Liver (tissue), 9 donors: ENCODE data around the gene DIP2C. TPM values are rescaled to one million over a fixed set of nuclear protein-coding genes. Genes with fewer than 3 reads are reported as not detected.

Experiments
- DNase-seq: peaks from one replicate; pipeline ENCODE4 v3.0.0-alpha.2; 2017; ENCODE audit warnings: low spot score
- H3K27ac ChIP-seq, 2 donors: one replicate each; pipeline ENCODE4 v1.7.0; 2013; ENCODE audit warnings: inconsistent platforms in 2 of 2, low read length in 2 of 2, control low read depth in 1 of 2, low read depth in 1 of 2, mild to moderate bottlenecking in 1 of 2
- H3K27me3 ChIP-seq, 4 donors: one replicate each; pipeline versions ENCODE4 v1.6.1 to v1.7.0; 2013; ENCODE audit warnings: low read length in 3 of 4, inconsistent platforms in 1 of 4, mild to moderate bottlenecking in 1 of 4, moderate library complexity in 1 of 4; ENCODE audit not compliant: control insufficient read depth in 4 of 4, insufficient read depth in 4 of 4
- H3K36me3 ChIP-seq, 4 donors: one replicate each; pipeline versions ENCODE4 v1.6.1 to v1.7.0; 2013; ENCODE audit warnings: low read length in 3 of 4, mild to moderate bottlenecking in 3 of 4, low read depth in 1 of 4, moderate library complexity in 1 of 4; ENCODE audit not compliant: control insufficient read depth in 4 of 4, insufficient read depth in 3 of 4
- H3K4me1 ChIP-seq, 4 donors: one replicate each; pipeline versions ENCODE4 v1.6.1 to v1.7.0; 2013; ENCODE audit warnings: low read length in 3 of 4, mild to moderate bottlenecking in 3 of 4, moderate library complexity in 1 of 4; ENCODE audit not compliant: control insufficient read depth in 4 of 4, insufficient read depth in 4 of 4
- H3K4me3 ChIP-seq, 3 donors: one replicate each; pipeline versions ENCODE4 v1.6.1 to v1.7.0; 2013; ENCODE audit warnings: low read length in 3 of 3, control low read depth in 1 of 3, low read depth in 1 of 3, mild to moderate bottlenecking in 1 of 3
- H3K9ac ChIP-seq, 2 donors: one replicate each; pipeline ENCODE4 v1.7.0; 2013; ENCODE audit warnings: low read length in 2 of 2, mild to moderate bottlenecking in 2 of 2, moderate library complexity in 2 of 2, control low read depth in 1 of 2, low read depth in 1 of 2
- H3K9me3 ChIP-seq, 4 donors: one replicate each; pipeline versions ENCODE4 v1.6.1 to v1.7.0; 2013; ENCODE audit warnings: low read length in 3 of 4; ENCODE audit not compliant: control insufficient read depth in 4 of 4
- EGR1 ChIP-seq, 2 donors: IDR thresholded peaks; 2 replicates each; pipeline ENCODE4 v1.6.1; 2016 to 2018; ENCODE audit warnings: antibody characterized with exemption in 2 of 2, low read depth in 2 of 2
- FOXA1 ChIP-seq: IDR thresholded peaks from 2 replicates; pipeline ENCODE4 v1.6.1; 2016; ENCODE audit warnings: antibody characterized with exemption
- FOXA2 ChIP-seq: IDR thresholded peaks from 2 replicates; pipeline ENCODE4 v1.6.1; 2016; ENCODE audit warnings: antibody characterized with exemption
- GABPA ChIP-seq, 2 donors: IDR thresholded peaks in 1 of 2; conservative IDR thresholded peaks in 1 of 2; 2 replicates each; pipeline ENCODE4 v1.6.1; 2016; ENCODE audit warnings: antibody characterized with exemption in 2 of 2, mild to moderate bottlenecking in 1 of 2, moderate library complexity in 1 of 2
- HNF4G ChIP-seq: IDR thresholded peaks from 2 replicates; pipeline ENCODE4 v1.6.1; 2016; ENCODE audit warnings: antibody characterized with exemption
- JUND ChIP-seq, 2 donors: IDR thresholded peaks; 2 replicates each; pipeline ENCODE4 v1.6.1; 2016; ENCODE audit warnings: antibody characterized with exemption in 2 of 2
- NR2F2 ChIP-seq: IDR thresholded peaks from 2 replicates; pipeline ENCODE4 v1.6.1; 2016; ENCODE audit warnings: antibody characterized with exemption
- RAD21 ChIP-seq, 2 donors: IDR thresholded peaks; 2 replicates each; pipeline ENCODE4 v1.6.1; 2016; ENCODE audit warnings: antibody characterized with exemption in 2 of 2, mild to moderate bottlenecking in 2 of 2
- RXRA ChIP-seq, 2 donors: IDR thresholded peaks; 2 replicates each; pipeline ENCODE4 v1.6.1; 2017 to 2018; ENCODE audit warnings: antibody characterized with exemption in 2 of 2, mild to moderate bottlenecking in 1 of 2
- SP1 ChIP-seq: IDR thresholded peaks from 2 replicates; pipeline ENCODE4 v1.6.1; 2018; ENCODE audit warnings: antibody characterized with exemption, mild to moderate bottlenecking
- TAF1 ChIP-seq: conservative IDR thresholded peaks from 2 replicates; pipeline ENCODE4 v1.6.1; 2016; ENCODE audit warnings: antibody characterized with exemption, mild to moderate bottlenecking
- YY1 ChIP-seq: IDR thresholded peaks from 2 replicates; pipeline ENCODE4 v1.6.1; 2016; ENCODE audit warnings: antibody characterized with exemption, mild to moderate bottlenecking
- WGBS: extraction: QIAGEN DNeasy Blood & Tissue Kit; methylation state at CpG from one replicate; pipeline ENCODE4 v1.1.7; 2013; 5-methylcytosine and 5-hydroxymethylcytosine counted together
- polyA plus RNA-seq, 2 donors: library from polyadenylated mRNA; stranded (reverse) in 1 of 2; unstranded in 1 of 2; fragments of 200-250 nt in 1 of 2; fragments of >200 nt in 1 of 2; fragmentation: Nextera tagmentation in 1 of 2; extraction: Ambion mirVana in 1 of 2; gene quantifications; one replicate each; pipeline versions ENCODE4 v1.2.1 to v1.2.3, GENCODE V29; 2013 to 2015
- total RNA-seq, 2 donors: library from RNA; depleted of rRNA; stranded (reverse); fragments of >200 nt; gene quantifications; one replicate each; pipeline ENCODE4 v1.2.3, GENCODE V29; 2014
- TF ChIP-seq, protein P1 (sequence below): IDR thresholded peaks from 2 replicates; pipeline ENCODE4 v1.6.1; 2016; ENCODE audit warnings: antibody characterized with exemption, mild to moderate bottlenecking
- TF ChIP-seq, protein P2 (sequence below): IDR thresholded peaks from 2 replicates; pipeline ENCODE4 v1.6.1; 2016; ENCODE audit warnings: antibody characterized with exemption
- TF ChIP-seq, protein P3 (sequence below): fragments of 150-350 bp; IDR thresholded peaks from 2 replicates; pipeline ENCODE4 v1.5.1; 2017; ENCODE audit warnings: improper control_type of control experiment, low read depth, low read length; ENCODE audit not compliant: missing input control
- donor health status: healthy.
- donor health status: healthy.
- donor health status: healthy.
- donor health status: healthy.
- donor health status: healthy.

Gene DIP2C
- total and polyA plus RNA-seq, 4 donors = 4.2 to 12.2 (median 5.7) TPM

DNA sequence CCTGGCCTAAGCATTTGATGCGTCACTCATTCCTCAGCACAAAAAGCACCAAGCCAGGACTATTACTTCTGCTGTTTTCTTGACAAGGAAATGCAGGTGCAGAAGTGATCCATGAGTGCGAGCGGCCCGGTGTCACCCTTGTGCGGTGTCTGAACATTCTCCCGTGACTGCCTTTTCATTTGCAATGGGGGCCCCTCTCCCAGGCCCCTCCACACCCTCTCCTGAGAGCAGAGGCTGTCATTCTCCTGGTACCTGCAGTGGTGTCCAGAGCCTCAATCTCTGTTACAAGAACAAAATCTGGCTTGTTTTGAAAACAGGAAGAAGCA lies 213.1 kb downstream of the DIP2C start:
- Histone ChIP-seq H3K27me3 (no peaks in the 10 kb centered on the region), H3K9me3 (no peaks in the 10 kb centered on the region), H3K9ac (no peak overlapping the region), H3K36me3 (peaks cover 0 to 1% (median 0%) of the 10 kb centered on the region in 4 donors), H3K4me1 (peaks cover 0 to 5% (median 0%) of the 10 kb centered on the region in 4 donors), H3K4me3 (no peak overlapping the region), H3K27ac (no peak overlapping the region)
- WGBS = 93% methylated on average over 6 of the region's 6 CpGs
- no peak for TF ChIP-seq EGR1 (IDR thresholded peaks at IDR 0.05; ENCODE audit: low read depth in 2 of 2)
- no peak for TF ChIP-seq TAF1
- no peak for TF ChIP-seq NR2F2
- no peak for TF ChIP-seq FOXA1
- TF ChIP-seq, protein P1, sequence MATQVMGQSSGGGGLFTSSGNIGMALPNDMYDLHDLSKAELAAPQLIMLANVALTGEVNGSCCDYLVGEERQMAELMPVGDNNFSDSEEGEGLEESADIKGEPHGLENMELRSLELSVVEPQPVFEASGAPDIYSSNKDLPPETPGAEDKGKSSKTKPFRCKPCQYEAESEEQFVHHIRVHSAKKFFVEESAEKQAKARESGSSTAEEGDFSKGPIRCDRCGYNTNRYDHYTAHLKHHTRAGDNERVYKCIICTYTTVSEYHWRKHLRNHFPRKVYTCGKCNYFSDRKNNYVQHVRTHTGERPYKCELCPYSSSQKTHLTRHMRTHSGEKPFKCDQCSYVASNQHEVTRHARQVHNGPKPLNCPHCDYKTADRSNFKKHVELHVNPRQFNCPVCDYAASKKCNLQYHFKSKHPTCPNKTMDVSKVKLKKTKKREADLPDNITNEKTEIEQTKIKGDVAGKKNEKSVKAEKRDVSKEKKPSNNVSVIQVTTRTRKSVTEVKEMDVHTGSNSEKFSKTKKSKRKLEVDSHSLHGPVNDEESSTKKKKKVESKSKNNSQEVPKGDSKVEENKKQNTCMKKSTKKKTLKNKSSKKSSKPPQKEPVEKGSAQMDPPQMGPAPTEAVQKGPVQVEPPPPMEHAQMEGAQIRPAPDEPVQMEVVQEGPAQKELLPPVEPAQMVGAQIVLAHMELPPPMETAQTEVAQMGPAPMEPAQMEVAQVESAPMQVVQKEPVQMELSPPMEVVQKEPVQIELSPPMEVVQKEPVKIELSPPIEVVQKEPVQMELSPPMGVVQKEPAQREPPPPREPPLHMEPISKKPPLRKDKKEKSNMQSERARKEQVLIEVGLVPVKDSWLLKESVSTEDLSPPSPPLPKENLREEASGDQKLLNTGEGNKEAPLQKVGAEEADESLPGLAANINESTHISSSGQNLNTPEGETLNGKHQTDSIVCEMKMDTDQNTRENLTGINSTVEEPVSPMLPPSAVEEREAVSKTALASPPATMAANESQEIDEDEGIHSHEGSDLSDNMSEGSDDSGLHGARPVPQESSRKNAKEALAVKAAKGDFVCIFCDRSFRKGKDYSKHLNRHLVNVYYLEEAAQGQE = no peak
- TF ChIP-seq RXRA (IDR thresholded peaks at IDR 0.05) = no peak
- TF ChIP-seq, protein P2, sequence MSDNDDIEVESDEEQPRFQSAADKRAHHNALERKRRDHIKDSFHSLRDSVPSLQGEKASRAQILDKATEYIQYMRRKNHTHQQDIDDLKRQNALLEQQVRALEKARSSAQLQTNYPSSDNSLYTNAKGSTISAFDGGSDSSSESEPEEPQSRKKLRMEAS = no peak
- TF ChIP-seq, protein P3, sequence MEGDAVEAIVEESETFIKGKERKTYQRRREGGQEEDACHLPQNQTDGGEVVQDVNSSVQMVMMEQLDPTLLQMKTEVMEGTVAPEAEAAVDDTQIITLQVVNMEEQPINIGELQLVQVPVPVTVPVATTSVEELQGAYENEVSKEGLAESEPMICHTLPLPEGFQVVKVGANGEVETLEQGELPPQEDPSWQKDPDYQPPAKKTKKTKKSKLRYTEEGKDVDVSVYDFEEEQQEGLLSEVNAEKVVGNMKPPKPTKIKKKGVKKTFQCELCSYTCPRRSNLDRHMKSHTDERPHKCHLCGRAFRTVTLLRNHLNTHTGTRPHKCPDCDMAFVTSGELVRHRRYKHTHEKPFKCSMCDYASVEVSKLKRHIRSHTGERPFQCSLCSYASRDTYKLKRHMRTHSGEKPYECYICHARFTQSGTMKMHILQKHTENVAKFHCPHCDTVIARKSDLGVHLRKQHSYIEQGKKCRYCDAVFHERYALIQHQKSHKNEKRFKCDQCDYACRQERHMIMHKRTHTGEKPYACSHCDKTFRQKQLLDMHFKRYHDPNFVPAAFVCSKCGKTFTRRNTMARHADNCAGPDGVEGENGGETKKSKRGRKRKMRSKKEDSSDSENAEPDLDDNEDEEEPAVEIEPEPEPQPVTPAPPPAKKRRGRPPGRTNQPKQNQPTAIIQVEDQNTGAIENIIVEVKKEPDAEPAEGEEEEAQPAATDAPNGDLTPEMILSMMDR = no peak
- no peak for TF ChIP-seq GABPA (IDR thresholded peaks at IDR 0.05 in 1 of 2, conservative IDR thresholded peaks at IDR 0.05 in 1 of 2)
- TF ChIP-seq JUND (IDR thresholded peaks at IDR 0.05) = no peak
- no peak for TF ChIP-seq RAD21 (IDR thresholded peaks at IDR 0.05)
- TF ChIP-seq YY1 = no peak
- TF ChIP-seq HNF4G = no peak
- TF ChIP-seq FOXA2 = no peak
- no peak for DNase-seq

DNA sequence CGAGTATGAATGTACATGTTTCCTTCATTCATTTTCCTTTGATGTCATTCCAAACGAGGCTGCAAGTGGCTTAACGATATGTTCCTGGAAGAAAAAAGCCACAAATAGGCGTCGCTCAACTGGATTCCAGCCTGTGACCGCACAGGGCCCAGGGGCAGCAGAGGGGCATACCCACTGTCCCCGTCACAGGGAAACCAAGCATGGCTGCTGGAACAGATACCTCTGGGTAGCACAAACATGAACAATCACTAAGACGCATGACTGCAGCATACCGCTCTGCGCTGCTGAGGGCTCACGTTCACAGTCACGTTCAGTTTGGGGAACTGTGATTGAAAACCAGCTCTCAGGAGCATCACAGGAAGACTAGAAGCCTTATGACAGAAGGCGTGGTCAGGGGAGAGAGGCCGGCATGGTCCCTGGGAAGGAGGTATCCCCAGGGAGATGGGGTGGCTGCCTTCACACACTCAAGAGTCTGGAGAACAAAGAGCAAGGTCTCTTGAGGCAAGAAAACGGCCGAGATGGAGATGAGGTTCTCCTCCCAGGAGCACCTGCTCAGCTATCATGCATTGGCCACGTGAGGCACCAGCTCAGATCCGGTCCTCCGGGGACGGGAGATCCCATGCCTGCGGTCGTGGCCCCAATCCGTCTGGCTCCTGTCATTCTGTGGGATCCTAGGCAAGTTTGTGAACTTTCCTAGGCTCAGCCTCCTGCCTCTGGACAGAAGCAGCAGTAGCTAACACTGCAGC lies 213.6 kb downstream of the DIP2C start:
- H3K4me1 ChIP-seq = no peaks in the 10 kb centered on the region
- no peak overlapping the region for H3K9ac ChIP-seq
- TF ChIP-seq HNF4G (no peak), NR2F2 (no peak), SP1 (no peak), RAD21 (IDR thresholded peaks at IDR 0.05) (no peak), JUND (IDR thresholded peaks at IDR 0.05) (no peak), FOXA1 (no peak)
- peaks cover 0 to 2% (median under 1%) of the 10 kb centered on the region in 4 donors for H3K36me3 ChIP-seq
- no peak overlapping the region for H3K27ac ChIP-seq
- no peak overlapping the region for H3K4me3 ChIP-seq
- DNase-seq = no peak
- H3K9me3 ChIP-seq = no peaks in the 10 kb centered on the region
- no peaks in the 10 kb centered on the region for H3K27me3 ChIP-seq
- WGBS = 89% methylated on average over 23 of the region's 23 CpGs
